HL-60 (cell line): ENCODE results near the gene MIDN.

Experiments used
- DNase-seq, 2 experiments: peaks; one replicate each; pipeline ENCODE4 v3.0.0-alpha.2; 2010 to 2020; ENCODE audit warnings: low read depth in 1 of 2, low spot score in 1 of 2
- H3K27ac ChIP-seq: fragments of 250-450 bp; sonication (Bioruptor Pico); replicated peaks from 2 replicates; pipeline ENCODE4 v1.5.1; 2020; ENCODE audit warnings: mild to moderate bottlenecking, moderate library complexity
- H3K27me3 ChIP-seq: fragments of 250-450 bp; sonication (Bioruptor Pico); 2 replicates; pipeline ENCODE4 v1.5.1; 2021; ENCODE audit warnings: mild to moderate bottlenecking, moderate library complexity; ENCODE audit not compliant: insufficient read depth, poor library complexity, severe bottlenecking
- H3K4me3 ChIP-seq: replicated peaks from 2 replicates; pipeline ENCODE4 v1.5.1; 2011; ENCODE audit warnings: mild to moderate bottlenecking, control low read depth, low read length; ENCODE audit not compliant: insufficient read depth
- CTCF ChIP-seq: IDR thresholded peaks from one replicate; pipeline ENCODE4 v1.5.1; 2011; ENCODE audit warnings: low read length, control low read depth, inconsistent platforms; ENCODE audit not compliant: insufficient read depth
- GABPA ChIP-seq: IDR thresholded peaks from 2 replicates; pipeline ENCODE4 v1.6.1; 2012; ENCODE audit warnings: low read depth
- POLR2AphosphoS5 ChIP-seq: IDR thresholded peaks from 2 replicates; pipeline ENCODE4 v1.6.1; 2012; ENCODE audit warnings: low read depth
- REST ChIP-seq: IDR thresholded peaks from 2 replicates; pipeline ENCODE4 v1.6.1; 2012; ENCODE audit warnings: low read depth; ENCODE audit not compliant: insufficient replicate concordance
- SPI1 ChIP-seq: IDR thresholded peaks from 2 replicates; pipeline ENCODE4 v1.6.1; 2012; ENCODE audit warnings: low read depth, mild to moderate bottlenecking, borderline replicate concordance

Gene MIDN

GRCh38 chr19:1283917-1284292, 35.5 kb downstream of the MIDN start:
- Histone ChIP-seq H3K27me3 (peaks cover 43% of the 10 kb centered on the region), H3K4me3 (no peak overlapping the region), H3K27ac (no peak overlapping the region)
- no peak for DNase-seq
- TF ChIP-seq REST (no peak), CTCF (no peak), SPI1 (no peak), GABPA (no peak)

GRCh38 chr19:1284293-1284978, 36.1 kb downstream of the MIDN start:
- Histone ChIP-seq H3K27ac (no peak overlapping the region), H3K4me3 (no peak overlapping the region), H3K27me3 (peaks cover 48% of the 10 kb centered on the region)
- no peak for DNase-seq
- TF ChIP-seq SPI1 = no peak
- no peak for TF ChIP-seq GABPA

GRCh38 chr19:1284979-1285736, 36.8 kb downstream of the MIDN start:
- no peak overlapping the region for H3K27ac ChIP-seq
- H3K27me3 ChIP-seq = peaks cover 55% of the 10 kb centered on the region
- TF ChIP-seq REST = no peak
- TF ChIP-seq POLR2AphosphoS5 = no peak
- TF ChIP-seq SPI1 = no peak
- no peak for TF ChIP-seq CTCF
- no peak overlapping the region for H3K4me3 ChIP-seq
- DNase-seq = no peak

- Histone ChIP-seq H3K27me3 (peaks cover 62% of the 10 kb centered on the region), H3K4me3 (no peak within 1 kb of the TSS), H3K27ac (no peak within 1 kb of the TSS)
- no peak for TF ChIP-seq POLR2AphosphoS5
- no peak for TF ChIP-seq SPI1
- no peak for TF ChIP-seq REST
- no peak for TF ChIP-seq GABPA
- no peak for TF ChIP-seq CTCF
- no peak for DNase-seq
These were observed 37.5 kb downstream of the MIDN start, which contains the start of gene EFNA2 for GRCh38 chr19:1285737-1286360. TSS of gene EFNA2 (plus strand) at chr19:1285873. CDS start at chr19:1286169, 296 bp downstream.
